Activated naive CD4-positive, alpha-beta T cell treated with anti-CD3 and anti-CD28 coated beads, Interleukin-2, amount 50 U/mL, for 16 hours (primary cell): Measurements from ENCODE around the gene DKC1.

Source experiments
- DNase-seq: peaks from one replicate; pipeline ENCODE4 v3.0.0-alpha.2; 2020

The DKC1 gene

DNA sequence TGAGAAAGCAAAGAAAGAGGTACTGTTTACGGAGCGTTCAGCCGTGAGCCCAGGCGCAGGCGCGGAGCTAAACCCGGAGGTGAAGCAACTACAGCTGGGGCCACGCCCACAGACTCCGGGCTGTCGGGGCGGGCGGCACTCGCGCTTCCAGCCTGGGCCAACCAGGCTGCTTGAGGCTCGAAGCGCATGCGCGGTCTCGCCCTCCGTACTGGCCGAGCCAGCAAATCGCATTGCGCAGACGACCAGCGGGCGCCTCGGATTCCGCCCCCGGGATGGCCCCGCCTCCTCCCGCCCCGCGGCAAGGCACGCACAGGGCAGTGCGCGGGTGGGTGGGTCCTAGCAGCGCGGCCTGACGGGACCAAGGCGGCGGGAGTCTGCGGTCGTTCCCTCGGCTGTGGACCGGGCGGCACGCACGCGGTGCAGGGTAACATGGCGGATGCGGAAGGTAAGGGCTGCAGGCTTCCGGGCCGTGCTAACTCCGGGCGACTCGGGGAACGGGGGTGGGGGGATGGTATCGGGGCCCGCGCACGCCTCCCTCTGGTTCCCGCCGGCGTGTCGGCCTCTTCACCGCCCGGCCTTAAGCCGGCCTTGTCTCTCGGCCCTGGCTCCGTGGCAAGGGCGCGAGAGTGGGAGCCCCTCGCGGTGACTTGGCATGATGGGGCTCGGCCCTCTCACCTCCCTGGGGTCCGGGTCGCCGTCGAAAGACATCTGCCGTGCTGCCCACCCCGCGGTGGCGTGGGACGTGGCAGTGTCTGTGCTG, at the start of gene DKC1:
Gene DKC1, plus strand, starts transcription at position 328 of the 760 bp plus-strand sequence. Its CDS starts 102 bp downstream, at position 430.
- peak; percentile 95 for DNase-seq

DNA sequence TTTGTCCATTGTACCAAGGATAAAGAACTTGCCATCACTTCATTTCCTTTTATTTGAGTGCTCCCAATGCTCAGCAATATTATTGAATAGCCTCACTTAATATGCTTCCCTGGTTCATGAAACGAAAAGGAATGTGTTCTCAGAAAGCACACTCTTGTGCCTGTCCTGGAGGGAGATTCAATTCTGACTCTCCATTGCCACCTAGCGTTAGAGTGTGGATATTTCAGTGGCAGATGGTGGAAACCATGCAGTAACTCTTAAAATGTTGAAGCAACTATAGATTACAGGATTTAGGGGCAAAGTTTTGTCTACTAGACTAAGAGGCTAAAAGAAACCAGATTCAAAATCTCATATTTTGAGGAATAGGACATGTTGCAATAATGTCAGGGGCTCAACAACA, 47.7 kb upstream of the DKC1 start:
- DNase-seq: peak; percentile 35

DNA sequence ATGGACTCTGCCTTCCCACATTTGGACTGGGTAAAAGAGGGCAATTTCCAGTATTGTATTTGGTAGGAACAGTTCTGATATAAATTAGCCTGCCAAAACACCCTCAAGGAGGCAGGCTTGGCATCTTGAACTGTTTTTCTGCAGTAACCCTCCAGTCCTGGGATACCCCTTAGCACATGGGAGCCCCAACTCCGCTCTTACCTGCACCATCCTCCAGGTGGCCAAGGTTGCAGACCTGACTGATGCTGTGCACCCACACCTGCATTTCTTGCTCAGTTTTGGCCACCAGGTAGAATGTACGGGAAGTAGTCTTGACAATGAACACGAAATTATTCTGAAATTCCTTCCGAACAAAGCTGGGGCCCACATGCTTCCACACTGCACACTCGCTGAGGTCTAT, 46.8 kb upstream of the DKC1 start:
- DNase-seq: no peak

DNA sequence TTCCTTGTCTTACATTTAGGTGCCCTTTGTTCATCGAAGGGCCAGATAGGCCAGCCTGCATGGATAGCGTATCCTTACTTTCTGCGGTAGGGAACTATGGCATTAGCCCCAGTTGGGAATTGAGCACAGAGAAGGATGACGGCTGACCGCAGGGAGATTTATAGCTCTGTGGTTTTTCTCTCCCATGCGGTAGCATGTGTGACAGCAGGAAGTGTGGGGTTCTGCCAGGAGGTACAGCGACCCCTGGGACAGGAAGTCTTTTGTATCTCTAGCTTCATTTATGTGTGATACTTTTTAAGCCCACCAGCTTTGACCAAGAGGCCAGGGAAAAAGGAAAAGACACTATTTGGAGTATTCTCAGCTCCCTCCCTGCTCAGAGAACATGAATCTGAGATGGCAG, 44.8 kb upstream of the DKC1 start:
- no peak for DNase-seq

DNA sequence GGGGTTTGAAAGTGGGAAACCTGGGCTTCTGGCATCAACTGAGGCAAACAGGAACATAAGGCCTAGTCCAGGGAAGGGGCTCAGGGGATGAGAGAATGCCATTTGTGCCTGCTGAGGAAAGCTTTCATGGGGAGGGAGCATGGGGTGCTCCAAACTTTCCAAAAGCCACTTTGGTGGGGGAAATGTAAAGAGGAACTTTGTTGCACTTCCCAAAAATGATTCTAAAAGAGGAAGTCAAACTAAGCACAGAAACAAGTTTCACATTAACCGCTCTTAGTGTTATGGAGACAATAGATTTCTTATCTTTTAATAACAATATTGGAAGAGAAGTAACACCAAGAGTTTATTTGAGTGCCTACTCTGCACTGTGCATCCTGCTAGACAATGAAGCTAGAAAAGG, 44.0 kb upstream of the DKC1 start:
- no peak for DNase-seq

DNA sequence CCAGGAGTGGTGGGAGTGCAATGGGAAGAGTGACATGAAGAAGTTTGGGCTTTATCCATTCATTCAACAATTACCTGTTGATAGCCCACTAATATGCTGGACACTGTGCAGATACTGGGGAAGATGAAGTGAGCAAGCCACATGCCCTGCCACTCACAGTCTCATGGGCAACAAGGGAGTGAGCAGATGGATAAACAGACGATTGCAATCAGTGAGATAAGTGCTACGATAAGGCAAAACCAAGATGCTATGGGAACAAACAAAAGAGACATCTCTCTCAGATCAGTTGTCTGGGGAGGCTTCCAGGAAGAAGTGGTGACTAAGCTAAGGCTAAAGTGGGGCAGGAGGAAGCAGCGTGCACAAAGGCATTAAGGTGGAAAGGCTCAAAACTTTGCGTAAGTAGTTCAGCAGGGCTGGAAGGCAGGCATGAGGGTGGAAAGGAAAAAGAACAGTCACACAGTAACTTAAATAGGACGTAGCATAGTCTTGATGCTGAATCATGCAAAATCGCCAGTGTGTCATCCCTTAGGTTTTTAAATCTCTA, 43.5 kb upstream of the DKC1 start:
- peak; percentile 18 for DNase-seq

DNA sequence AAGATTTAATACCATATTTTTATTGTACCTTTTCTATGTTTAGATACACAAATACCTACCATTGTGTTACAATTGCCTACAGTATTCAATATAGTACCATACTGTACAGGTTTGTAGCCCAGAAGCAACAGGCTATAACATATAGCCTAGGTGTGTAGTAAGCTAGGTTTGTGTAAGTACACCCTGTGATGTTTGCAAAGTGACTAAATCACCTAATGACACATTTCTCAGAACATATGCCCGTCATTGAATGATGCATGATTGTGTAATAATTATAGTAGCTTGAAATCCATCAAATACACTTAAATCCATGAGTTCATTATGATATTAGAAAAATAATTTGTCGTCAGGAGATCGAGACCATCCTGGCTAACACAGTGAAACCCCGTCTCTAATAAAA, 42.6 kb upstream of the DKC1 start:
- no peak for DNase-seq

DNA sequence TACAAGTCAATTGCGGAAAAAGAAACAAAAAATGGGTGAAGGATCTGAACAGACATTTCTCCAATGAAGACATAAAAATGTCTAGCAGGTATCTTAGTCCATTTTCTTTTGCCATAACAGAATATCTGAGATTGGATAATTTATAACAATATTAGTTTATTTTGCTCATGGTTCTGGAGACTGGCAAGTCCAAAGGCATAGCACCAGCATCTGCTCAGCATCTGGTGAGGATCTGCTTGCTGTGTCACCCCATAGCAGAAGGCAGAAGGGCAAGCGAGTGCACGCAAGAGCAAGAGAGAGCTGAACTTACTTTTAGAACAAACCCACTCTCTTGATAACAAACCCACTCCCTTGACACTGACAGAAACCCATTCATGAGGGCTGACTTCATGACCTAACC, 41.5 kb upstream of the DKC1 start:
- DNase-seq: no peak

DNA sequence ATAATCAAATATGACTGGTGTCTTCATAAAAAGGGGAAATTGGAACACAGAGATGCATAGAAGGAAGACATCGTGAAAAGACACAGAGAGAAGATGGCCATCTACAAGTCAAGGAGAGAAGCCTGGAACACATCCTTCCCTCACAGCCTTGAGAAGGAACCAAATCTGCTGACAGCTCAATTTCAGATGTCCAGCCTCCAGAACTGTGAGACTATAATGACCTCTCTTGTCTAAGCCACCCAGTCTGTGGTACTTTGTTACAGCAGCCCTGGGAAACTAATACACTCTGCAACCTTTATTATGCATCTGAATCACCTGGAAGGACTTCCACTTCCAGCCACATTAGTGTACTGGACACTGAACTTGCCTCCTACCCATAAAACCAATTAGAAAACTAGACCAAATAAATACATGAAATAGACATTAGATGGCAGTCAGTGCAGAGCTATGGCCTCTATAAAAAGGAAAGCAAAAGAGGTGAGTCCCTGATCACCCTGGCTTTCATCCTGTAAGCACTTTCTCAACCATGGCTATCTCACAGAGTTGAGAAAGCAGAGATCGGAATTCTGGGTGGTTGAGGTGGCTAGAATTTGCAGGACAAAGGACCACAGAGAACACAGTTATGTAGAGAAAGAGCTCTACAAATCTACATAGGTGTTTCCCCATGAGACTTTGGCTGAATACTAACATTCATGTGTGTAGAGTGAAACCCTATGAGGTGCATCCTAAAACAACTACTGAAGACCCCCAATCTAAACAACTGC, 37.5 kb upstream of the DKC1 start:
- DNase-seq: no peak

DNA sequence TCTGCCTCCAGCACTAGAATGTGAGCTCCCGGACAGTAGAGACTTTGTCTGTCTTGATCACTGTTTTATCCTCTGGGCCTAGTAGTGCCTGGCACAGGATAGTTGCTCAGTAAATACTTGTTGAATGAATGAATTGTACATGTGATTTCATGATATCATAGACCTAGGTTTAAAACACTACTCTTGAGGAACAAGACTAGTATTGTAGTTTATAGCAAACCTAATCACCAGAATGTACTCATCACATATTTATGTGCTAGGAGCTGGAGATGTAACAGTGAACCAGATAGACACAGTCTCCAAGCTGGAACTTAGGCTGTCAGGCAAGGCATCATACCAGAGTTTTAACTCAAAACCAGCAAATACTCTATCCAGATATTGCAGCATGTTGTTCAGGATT, 35.2 kb upstream of the DKC1 start:
- no peak for DNase-seq

DNA sequence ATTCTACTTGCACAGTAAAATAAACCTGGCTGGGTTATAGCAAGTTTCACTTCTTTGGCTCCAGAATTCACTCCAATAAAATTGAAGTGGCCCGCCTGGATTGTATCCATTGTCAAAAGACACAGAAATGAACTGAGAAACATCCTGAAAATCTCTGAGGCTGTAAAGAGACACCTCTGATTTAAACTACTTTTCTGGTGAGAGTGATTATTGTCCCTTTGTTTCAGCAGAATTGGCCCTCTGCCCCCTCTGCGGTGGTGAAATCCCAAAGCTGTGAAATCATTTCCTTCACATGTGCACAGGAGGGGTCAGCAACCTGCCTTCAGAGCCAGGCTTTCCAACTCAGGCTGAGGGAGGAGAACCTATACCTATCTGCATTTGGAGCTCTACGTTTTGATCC, 34.8 kb upstream of the DKC1 start:
- DNase-seq: no peak

DNA sequence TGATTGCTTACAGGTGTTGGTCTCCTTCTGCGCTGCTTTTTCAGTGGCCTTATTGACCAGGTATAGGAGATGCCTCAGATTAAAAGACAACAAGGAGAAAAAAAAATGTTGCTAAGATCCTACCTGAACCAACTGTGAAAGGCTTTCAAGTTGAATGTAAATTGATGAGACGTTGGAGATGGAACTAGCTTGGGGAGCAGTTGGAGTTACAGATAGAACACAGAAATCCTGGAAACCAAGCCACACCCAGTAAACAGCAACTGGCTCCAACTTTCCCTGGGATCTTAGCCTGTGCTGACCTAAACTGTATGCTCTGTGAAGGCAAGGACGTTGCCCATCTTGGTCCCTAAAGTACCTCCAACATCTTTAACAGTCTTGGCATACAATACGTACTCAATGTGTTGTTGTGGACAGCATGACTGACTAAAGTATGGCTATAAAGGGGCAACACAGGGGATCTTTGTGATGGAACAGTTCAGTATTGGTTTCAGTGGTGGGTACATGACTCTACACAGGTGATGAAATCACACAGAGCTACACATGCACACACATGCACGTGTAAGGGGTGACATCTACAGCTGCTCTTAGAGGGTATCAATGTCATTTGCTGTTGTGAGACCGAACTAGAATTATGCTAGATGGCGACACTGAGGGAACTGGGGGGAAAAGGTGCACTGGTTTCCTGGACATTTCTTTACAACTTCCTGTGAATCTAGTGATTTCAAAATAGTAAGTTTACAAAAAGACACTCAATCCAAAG, 34.1 kb upstream of the DKC1 start:
- DNase-seq: no peak

DNA sequence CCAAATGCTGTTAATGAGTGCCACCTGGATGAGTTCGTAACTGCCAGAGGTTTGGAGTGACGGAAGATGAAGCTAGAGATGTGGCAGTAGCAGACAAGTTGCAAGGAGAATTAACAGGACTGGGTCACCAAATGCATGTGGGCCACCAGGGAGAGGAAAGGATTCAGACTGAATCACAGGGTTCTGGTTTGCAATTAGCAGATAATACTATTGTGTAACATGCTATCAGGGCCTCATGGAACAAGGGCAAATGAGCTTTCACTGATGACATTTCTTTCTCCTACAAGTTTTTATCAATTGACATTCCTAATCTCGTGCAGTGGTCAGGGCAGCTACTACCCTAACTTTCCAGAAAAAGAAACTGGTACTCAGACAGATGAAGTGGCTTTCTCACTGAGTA, 33.2 kb upstream of the DKC1 start:
- DNase-seq: no peak

DNA sequence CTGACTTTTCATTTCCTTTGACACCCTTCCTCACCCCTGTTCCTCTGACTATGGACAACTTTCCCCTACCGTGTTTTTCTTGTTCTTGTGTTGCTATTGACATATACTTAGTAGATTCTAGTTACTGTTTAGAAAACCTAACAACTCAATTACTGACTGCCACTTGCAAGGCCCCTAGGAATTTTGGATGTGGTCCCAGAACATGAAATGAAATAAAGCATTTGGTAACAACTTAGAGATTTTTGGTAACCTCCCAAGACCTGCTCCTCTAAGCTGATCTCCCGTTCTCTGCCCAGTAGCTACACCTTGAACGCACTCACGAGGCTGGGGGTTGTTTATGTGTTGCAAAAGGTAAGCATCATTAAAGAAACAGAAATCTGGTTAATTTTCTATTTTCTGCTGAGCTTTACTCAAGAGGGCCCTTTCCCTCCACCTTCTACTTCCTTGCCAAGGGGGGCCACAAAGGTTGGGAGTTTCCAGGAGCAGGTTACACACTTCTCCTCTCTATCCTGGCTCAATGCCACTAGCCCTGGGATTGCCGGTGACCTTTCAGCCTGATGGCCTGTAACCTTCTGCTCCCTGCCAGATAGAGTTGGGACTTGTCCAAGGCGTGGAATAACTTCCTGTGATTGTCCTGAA, 32.3 kb upstream of the DKC1 start:
- no peak for DNase-seq

DNA sequence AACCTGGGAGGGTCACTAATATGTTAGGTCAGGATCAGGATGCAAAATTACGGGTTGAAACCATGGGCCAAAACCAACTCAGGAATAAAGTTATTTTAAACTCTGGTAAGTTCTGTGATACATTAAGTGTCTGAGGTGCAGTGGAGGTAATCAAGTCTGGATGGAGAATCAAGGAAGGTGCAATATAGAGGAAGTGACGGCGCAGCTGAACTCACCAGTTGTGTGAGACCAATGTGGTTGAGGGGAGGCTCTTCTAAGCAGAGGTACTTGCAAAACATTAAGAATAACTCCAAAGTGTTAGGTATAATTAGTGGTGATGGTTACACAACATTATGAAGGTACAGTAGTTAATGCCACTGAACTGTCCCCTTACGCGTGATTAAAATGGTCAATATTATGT, 31.5 kb upstream of the DKC1 start:
- no peak for DNase-seq

DNA sequence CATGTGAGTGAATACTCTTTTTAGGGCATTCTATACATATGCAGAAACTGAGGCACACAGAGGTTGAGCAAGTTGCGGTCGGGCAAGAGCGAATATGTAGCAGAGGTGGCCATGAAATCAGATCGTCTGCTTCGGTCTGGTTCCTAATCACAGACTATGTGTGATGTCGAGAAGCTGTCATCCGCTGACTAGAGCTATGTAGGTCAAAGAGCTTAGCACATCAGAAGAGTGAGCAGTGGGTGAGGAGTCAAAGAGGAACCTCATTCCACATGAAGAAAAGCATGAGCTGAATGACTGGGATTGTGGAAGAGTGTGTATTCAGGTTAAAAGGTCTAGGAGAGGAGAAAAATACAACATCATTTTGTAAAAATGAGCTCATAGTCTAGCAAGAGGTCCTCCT, 30.8 kb upstream of the DKC1 start:
- no peak for DNase-seq

DNA sequence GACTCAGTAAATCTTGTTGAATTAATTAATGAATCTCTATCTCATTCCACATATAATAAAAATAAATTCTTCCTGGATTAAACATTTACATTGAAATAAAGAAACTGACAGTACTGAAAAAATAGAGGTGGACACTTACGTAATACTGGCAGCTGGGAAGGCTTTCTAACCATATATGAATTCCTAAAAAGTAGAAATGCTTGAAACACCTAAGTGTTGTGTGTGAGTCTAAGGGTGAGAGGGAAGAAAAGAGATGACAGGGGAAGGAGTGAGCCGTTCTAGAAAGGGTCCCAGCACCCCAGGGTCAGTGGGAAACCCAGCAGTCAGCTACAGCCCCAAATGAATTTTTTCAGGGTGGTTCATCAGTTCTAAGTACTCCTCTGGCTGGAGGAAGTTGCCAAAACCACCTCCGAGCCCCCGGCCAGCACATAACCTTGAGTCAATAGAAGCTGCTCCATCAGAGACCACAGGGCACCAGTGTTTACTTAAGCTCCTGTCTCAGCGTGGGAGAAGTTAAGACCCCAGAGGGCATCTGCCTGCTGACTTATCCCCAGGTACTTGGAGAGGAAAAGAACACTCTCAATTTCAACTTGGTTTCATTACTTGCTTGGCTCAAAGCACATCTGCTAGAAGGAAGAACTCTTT, 30.1 kb upstream of the DKC1 start:
- no peak for DNase-seq

DNA sequence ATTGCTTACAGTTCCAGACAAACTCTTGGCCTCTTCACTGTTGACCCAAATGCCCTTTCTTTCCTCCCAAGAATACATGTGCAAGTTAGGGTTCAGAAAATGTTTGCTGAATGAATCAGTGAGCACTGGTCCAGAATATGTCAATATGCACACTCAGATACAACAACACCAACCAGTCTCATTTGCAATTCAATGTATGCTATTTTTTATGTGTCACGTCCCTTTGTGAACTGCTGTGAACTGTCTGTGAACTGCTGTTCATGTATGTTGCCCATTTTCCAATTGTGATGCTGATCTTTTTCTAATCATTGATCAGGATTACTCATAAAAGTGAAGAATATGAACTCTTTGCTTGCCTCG, 29.6 kb upstream of the DKC1 start:
- DNase-seq: no peak

DNA sequence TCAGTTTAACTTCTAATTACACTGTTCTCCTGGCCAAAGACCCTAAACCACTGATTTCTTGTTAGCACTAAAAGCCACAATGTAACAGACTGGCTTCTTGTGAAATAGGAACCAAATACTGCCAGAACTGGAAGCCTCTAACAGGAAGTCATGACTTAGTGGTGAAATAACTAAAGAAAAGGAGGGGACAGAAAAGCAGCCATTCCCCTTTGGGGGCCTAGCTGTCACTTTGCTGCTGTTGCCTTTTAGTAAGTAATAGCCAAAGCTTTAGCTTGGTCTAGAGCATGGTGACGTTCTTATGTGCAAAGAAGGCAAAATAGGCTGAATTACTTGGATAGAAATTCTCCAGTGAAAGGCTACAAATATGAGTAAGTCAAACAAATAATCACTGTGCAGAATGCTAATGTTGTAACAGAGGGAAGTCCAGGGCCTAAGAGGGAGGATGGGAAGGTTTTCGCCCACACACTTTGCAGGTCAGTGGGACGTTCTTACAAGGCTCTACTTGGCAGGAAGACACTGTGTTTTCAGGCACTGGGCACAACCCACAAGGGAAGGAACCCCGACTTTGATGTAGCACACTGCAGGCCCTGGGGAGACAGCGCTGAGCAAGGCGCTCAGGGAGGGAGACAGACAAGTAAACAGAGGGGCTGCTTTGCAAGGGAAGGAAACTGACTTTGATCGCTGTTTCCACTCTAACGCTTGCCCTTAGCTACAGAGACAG, 28.4 kb upstream of the DKC1 start:
- DNase-seq: no peak

DNA sequence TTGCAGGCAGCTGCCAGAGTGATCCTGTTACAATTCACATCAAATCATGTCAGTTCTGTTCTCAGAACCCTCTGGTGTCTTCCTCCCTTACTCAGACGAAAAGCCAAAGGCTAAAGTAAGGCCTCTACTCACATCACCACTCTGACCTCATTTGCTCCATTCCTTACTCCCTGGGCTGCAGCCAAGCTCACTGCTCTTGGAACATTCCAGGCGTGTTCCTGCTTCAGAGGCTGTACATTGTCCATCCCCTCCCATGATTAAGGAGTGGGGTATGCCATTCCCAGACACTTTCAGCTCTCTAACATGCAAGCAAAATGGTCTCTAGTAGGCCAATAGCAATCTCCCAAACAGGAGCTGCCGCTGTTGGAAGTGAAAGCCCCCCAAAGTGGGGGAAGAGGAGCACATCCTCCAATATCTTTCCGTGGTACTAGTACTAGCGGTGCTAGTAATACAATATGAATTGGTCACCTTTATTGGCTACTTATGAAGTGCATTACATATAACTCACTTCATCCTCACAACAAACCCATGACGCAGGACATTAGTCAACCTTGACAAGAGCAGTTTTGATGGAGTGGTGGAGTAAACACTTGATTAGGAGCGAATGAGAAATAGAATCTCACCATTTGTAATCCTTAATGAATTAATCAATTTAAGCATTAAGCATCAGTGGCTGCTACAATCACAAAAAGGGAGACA, 26.8 kb upstream of the DKC1 start:
- DNase-seq: no peak

DNA sequence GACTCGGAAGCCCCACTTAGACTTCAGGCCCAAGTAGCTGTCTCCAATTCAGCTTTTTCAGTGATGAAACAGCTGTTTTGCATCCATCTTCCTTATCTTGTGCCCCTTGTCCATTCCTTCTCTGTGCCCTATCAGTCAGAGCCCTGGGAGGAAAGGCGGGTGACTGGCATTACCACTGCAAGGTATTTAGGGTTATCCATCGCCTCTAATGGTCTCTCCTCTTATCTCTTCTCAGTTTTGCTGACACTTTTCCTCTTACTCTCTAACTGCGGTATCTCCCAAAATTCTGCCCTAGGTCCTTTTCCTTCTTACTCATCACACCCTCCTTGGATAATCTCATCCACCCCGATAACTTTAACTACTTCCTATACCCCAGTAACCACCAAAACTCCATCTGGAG, 25.5 kb upstream of the DKC1 start:
- no peak for DNase-seq
